Fibroblast of peridontal ligament (primary cell): Measurements from ENCODE around the gene CTAGE9.
"Not testable (repeated sequence)": the region's sequence is repeated elsewhere in the genome, so short reads cannot be mapped to it uniquely, and the experiment has no call there.

ENCODE experiments used
- DNase-seq: peaks from one replicate; pipeline ENCODE4 v3.0.0-alpha.2; 2010; ENCODE audit errors: extremely low read depth

CTAGE9 gene

DNA sequence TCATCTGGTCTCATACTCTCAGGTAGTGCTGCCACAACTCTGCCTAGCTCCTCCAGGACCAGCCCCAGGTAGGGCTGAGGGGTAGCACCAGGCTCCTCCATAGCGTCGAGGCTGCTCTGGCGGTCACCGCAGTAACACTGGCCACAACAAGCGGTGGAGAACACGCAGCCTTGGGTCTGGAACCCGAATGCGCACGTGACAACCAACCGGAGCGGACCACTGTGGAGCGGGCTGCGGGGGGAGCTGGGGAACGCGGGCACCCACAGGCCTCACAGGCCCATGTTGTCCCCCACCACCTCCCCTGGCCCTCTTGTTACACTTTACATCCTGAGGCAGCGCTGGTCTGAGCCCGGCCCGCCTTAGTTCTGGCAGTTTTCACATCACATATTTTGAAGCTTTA lies at the start of gene CTAGE9:
Gene CTAGE9, minus strand, starts transcription at position 101 of the 400 bp plus-strand sequence. Its CDS starts 0 bp downstream, at position 101.
- DNase-seq = not testable (repeated sequence)

GRCh38 chr6:131758920-131759319 lies 48.1 kb upstream of the CTAGE9 start:
- peak; percentile 44 for DNase-seq

DNA sequence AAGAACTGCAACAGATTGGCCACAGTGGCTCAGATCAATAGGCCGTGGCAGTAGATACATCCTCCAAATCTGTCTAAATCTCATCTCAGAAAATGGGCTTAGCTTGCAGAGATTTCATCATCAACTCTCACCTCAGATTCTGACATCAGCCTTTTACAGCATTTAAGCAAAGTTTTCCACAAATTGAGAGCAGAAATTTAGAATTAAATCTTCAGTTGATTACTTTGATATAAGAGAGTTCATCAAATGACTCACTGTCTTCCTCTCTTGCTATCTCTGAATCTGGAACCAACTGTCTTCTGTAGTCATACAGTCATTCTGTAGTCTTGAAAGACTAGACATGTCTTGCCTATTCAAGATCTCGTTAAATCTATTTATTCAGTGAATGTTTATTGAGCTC lies 45.2 kb upstream of the CTAGE9 start:
- DNase-seq = no peak

- DNase-seq = peak; percentile 98
Measured at GRCh38 chr6:131755597-131755996, 44.8 kb upstream of the CTAGE9 start.

DNA sequence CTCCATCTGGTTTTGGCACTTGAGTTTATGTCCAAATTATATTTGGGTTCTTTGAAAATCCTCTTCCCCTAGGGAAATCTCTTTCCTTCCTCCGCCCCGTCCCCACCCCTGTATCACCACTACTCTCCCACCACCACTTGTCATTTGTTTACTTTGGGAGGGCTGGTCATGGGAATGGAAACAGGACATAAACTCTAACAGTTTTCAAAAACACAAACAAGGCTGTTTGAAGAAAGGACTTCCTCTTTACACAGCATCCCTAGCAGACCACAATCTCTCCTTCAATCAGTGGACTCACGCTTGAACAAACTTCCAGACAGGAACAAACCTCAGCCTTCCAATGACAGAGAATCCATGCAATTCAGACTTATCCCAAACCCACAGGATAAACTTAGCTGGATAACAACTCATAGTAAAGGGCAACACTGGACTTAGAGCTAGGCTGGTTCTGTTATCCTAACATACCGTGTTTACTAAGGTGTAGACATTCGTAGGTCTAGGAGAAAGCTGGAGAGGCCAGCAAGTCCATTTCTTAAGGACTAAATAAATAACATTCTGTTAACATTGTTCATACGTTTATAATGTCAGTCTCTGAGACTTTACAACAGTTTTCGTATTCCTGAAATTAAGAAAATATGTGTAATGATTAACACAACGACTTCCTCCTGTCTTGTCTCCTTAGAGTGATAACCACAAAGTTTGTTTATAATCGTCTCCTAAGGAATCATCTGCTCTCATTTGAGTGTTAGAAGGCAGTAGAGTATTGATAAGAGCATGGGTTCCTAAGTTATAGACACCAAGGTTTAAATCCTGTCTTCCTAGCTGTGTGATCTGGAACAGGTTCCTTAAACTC lies 44.1 kb upstream of the CTAGE9 start:
- DNase-seq = peak; percentile 73

DNA sequence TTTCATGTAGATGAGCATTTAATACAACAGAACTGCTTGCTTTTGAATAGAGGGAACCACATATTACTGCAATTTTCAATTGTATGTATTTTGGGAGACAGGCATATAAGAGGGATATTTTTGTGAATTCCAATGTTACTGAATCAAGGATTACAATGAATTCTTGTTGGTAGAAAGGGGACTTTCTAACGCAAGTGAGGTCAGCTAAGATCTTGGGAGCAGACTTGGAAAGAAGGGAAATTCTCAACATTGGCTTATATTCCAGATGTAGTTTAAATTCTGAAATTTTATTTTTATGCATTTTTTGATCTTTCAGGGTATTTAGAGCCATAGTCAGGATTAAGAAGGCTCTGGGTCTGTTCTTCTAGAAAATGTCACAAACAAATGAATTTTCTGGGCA lies 43.3 kb upstream of the CTAGE9 start:
- peak; percentile 92 for DNase-seq

DNA sequence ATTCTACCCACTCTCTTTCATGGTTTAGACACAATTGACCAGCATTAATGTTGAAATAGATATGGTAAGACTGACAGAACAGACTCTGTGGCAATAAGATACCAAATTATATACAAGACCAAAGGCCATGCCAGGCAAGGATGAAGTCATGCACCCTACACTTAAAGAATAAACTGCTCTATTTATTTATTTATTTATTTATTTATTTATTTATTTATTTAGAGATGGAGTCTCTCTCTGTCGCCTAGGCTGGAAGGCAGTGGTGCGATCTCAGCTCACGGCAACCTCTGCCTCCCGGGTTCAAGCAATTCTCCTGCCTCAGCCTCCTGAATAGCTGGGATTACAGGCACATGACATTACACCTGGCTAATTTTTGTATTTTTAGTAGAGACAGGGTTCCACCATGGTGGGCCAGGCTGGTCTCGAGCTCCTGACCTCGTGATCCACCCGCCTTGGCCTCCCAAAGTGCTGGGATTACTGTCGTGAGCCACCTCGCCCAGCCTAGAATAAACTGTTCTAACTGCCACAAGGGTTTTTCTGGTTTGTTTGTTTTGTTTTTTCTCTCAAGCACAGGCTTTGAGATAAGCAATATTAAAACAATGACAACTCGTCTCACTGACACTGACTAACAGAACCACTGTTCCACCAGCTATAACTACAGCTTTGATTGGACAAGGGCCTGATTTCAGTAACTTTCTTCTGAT lies 40.3 kb upstream of the CTAGE9 start:
- DNase-seq = not testable (repeated sequence)

DNA sequence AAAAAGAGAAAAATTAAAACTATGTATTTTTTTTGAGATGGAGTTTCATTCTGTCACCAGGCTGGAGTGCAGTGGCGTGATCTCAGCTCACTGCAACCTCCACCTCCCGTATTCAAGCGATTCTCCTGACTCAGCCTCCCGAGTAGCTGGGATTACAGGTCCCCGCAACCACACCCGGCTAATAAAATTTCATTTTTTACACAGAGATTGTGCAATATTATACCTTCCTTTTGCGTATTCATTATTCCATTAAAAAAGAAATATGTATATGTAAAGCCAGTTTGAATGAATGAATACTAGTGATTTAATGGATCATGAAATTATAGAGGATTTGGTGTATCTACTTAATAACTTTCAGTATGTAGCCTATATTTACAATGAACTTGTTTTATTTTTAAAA lies 38.2 kb upstream of the CTAGE9 start:
- DNase-seq = no peak

- no peak for DNase-seq
Measured at GRCh38 chr6:131747821-131748353, 37.1 kb upstream of the CTAGE9 start.

GRCh38 chr6:131745476-131745875 lies 34.7 kb upstream of the CTAGE9 start:
- no peak for DNase-seq

- no peak for DNase-seq
Measured at GRCh38 chr6:131744432-131745287, 33.8 kb upstream of the CTAGE9 start.

GRCh38 chr6:131741688-131742393 lies 31.0 kb upstream of the CTAGE9 start:
- DNase-seq = no peak

GRCh38 chr6:131740161-131740560 lies 29.3 kb upstream of the CTAGE9 start:
- DNase-seq = peak; percentile 35

GRCh38 chr6:131739136-131739535 lies 28.3 kb upstream of the CTAGE9 start:
- DNase-seq = no peak

DNA sequence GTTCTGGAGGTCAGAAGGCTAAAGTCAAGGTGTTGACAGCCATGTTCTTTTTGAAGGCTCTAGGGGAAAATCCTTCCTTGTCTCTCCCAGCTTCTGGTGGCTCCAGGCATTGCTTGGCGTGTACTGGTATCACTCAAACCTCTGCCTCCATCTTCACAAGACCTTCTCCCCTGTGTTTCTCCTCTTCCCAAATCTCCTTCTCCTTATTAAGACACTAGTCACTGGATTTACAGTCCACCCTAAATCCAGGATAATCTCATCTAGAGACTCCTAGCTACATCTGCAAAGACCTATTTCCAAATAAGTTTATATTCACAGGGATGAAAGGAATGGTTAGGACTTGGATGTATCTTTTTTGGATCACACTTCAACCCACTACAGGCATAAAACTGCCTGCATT lies 26.0 kb upstream of the CTAGE9 start:
- no peak for DNase-seq

- no peak for DNase-seq
Measured at GRCh38 chr6:131736003-131736596, 25.3 kb upstream of the CTAGE9 start.

- peak; percentile 88 for DNase-seq
Measured at GRCh38 chr6:131733376-131734016, 22.7 kb upstream of the CTAGE9 start.

GRCh38 chr6:131731224-131731623 lies 20.4 kb upstream of the CTAGE9 start:
- peak; percentile 31 for DNase-seq

- DNase-seq = no peak
Measured at GRCh38 chr6:131730264-131730663, 19.4 kb upstream of the CTAGE9 start.

- DNase-seq = peak; percentile 20
Measured at GRCh38 chr6:131729550-131729949, 18.7 kb upstream of the CTAGE9 start.
